ENCODE measurements around the gene DOK1.

The DOK1 gene

DNA sequence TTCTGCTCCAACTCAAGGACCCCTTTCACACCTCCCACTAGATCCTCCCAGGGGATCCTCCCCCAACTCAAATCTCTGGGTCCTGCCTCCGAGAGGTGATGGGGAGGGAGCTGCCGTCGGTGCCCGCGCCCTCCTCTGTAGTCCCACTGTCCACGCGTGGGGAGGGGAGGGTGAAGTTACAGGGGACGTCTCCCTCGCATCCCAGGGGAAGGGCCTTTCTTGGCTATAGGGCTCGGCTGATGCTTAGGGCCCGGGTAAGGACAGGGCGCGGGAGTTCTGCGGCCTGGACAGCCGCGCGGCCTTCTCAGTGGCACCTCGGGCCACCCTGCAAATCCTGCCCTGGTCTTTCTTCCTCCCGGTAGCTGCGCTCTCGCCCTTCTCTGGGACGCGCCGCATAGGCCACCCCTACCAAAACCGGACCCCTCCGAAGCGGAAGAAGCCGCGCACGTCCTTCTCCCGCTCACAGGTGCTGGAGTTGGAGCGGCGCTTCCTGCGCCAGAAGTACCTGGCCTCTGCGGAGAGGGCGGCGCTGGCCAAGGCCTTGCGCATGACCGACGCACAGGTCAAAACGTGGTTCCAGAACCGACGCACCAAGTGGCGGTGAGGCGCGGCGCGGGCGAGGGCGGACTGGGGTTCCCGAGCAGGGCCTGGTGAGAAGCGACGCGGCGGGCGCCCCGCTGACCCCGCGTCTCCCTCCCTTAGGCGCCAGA, 39.1 kb upstream of the DOK1 start:
- Histone ChIP-seq H2AFZ (ENCODE audit: low read depth, low read length) (peak overlapping the region; percentile 76), H2BK120ac (ENCODE audit: low read depth, low read length) (no peak overlapping the region), H3K9me3 (ENCODE audit: control insufficient read depth, low read length) (no peaks in the 10 kb centered on the region), H3K14ac (ENCODE audit: low read length in 2 of 2) (no peak overlapping the region), H4K91ac (ENCODE audit: low read length) (no peak overlapping the region), H3K4me1 (ENCODE audit: control insufficient read depth, insufficient read depth, low read depth, low read length) (peaks cover 18% of the 10 kb centered on the region), H3K18ac (ENCODE audit: low read depth in 1 of 2, low read length in 2 of 2) (no peak overlapping the region), H4K8ac (ENCODE audit: low read length) (no peak overlapping the region), H3K79me1 (replicated peaks; ENCODE audit: low read length, poor library complexity, severe bottlenecking) (no peaks in the 10 kb centered on the region), H2BK12ac (ENCODE audit: low read length in 2 of 2) (no peak overlapping the region), H3K27me3 (ENCODE audit: control insufficient read depth in 1 of 2, insufficient read depth in 1 of 2, low read length in 2 of 2) (peaks cover 97 to 99% of the 10 kb centered on the region in 2 experiments), H2AK5ac (ENCODE audit: low read length, severe bottlenecking) (no peak overlapping the region), H3K4me3 (ENCODE audit: insufficient read depth in 1 of 2, low read depth in 1 of 2, low read length in 2 of 2) (peak overlapping the region in 1 of 2 experiments; percentile 26), H3K9ac (ENCODE audit: low read length) (no peak overlapping the region), H2BK5ac (ENCODE audit: low read depth, low read length, poor library complexity, severe bottlenecking) (no peak overlapping the region), H3K27ac (ENCODE audit: low read length, poor library complexity, severe bottlenecking) (no peak overlapping the region), H3K23ac (ENCODE audit: low read length in 2 of 2) (peak overlapping the region in 1 of 2 experiments; percentile 87), H2BK15ac (ENCODE audit: low read depth, poor library complexity, severe bottlenecking) (no peak overlapping the region), H3K4ac (ENCODE audit: low read depth in 1 of 2, low read length in 2 of 2) (no peak overlapping the region), H3K4me2 (ENCODE audit: low read length, poor library complexity, severe bottlenecking) (no peak overlapping the region), H3K36me3 (ENCODE audit: control insufficient read depth in 1 of 2, insufficient read depth in 2 of 2, low read depth in 1 of 2, low read length in 2 of 2) (peaks cover 0 to 3% of the 10 kb centered on the region in 2 experiments)
- 2% methylated on average over 50 of the region's 60 CpGs for WGBS
- DNase-seq = no peak

DNA sequence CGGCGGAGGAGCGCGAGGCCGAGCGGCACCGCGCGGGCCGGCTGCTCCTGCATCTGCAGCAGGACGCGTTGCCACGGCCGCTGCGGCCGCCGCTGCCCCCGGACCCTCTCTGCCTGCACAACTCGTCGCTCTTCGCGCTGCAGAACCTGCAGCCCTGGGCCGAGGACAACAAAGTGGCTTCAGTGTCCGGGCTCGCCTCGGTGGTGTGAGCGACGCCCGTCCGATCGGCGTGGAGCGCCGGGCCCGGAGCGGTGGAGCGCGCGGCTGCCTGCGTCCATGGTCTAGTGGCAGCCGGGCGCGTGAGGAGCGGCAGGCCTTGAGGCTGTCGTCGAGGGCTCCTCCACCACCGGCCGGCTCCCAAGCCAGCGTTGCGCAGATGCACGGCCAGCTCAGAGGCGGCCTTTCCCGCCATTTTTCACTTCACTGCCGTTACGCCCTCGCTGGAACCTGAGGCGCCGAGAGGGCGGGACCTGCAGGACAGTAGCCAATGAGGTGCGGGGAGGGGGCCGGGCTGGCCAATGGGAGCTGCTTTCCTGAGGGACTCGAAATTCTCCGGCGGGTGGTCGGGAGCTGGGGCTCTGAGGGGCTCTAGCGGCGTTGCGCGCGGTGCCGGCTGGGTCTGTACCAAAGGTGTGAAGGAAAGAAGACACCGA, 38.4 kb upstream of the DOK1 start:
- Histone ChIP-seq H3K9me3 (ENCODE audit: control insufficient read depth, low read length) (no peaks in the 10 kb centered on the region), H3K27ac (ENCODE audit: low read length, poor library complexity, severe bottlenecking) (no peak overlapping the region)
- DNase-seq = no peak

DNA sequence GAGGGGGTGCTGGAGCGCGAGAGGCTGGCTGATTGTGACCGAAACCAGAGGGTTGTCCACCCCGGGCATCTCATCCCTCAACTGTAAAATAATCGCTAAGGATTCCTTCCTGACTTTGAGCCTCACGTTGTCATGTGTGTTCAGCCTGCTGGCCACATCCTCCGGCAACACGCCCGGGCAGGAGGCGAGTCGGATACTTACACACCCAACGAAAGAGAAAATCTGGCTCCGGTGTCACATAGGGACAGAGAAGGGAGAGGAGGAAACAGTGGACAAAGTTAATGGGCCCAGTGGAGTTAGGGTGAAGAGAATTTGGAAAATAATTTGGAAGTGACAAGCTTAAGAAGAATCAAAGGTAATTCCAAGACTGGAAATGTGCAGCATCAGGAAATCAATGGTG, 37.9 kb upstream of the DOK1 start:
- H4K91ac ChIP-seq (ENCODE audit: low read length) = no peak overlapping the region
- 80% methylated on average over 12 of the region's 13 CpGs for WGBS
- H3K4ac ChIP-seq (ENCODE audit: low read depth in 1 of 2, low read length in 2 of 2) = no peak overlapping the region
- H3K4me2 ChIP-seq (ENCODE audit: low read length, poor library complexity, severe bottlenecking) = no peak overlapping the region
- peaks cover 0 to 3% of the 10 kb centered on the region in 2 experiments for H3K36me3 ChIP-seq (ENCODE audit: control insufficient read depth in 1 of 2, insufficient read depth in 2 of 2, low read depth in 1 of 2, low read length in 2 of 2)
- no peak overlapping the region for H3K14ac ChIP-seq (ENCODE audit: low read length in 2 of 2)
- H3K79me1 ChIP-seq (replicated peaks; ENCODE audit: low read length, poor library complexity, severe bottlenecking) = no peaks in the 10 kb centered on the region
- H2BK12ac ChIP-seq (ENCODE audit: low read length in 2 of 2) = no peak overlapping the region
- H3K27ac ChIP-seq (ENCODE audit: low read length, poor library complexity, severe bottlenecking) = no peak overlapping the region
- no peak overlapping the region for H2BK5ac ChIP-seq (ENCODE audit: low read depth, low read length, poor library complexity, severe bottlenecking)
- no peak overlapping the region for H2AFZ ChIP-seq (ENCODE audit: low read depth, low read length)
- no peak overlapping the region for H2BK120ac ChIP-seq (ENCODE audit: low read depth, low read length)
- no peak overlapping the region for H2AK5ac ChIP-seq (ENCODE audit: low read length, severe bottlenecking)
- H3K18ac ChIP-seq (ENCODE audit: low read depth in 1 of 2, low read length in 2 of 2) = no peak overlapping the region
- H2BK15ac ChIP-seq (ENCODE audit: low read depth, poor library complexity, severe bottlenecking) = no peak overlapping the region
- H4K8ac ChIP-seq (ENCODE audit: low read length) = no peak overlapping the region
- no peaks in the 10 kb centered on the region for H3K9me3 ChIP-seq (ENCODE audit: control insufficient read depth, low read length)
- no peak for DNase-seq
- H3K27me3 ChIP-seq (ENCODE audit: control insufficient read depth in 1 of 2, insufficient read depth in 1 of 2, low read length in 2 of 2) = peaks cover 92 to 97% of the 10 kb centered on the region in 2 experiments
- no peak overlapping the region for H3K4me3 ChIP-seq (ENCODE audit: insufficient read depth in 1 of 2, low read depth in 1 of 2, low read length in 2 of 2)
- peaks cover 18% of the 10 kb centered on the region for H3K4me1 ChIP-seq (ENCODE audit: control insufficient read depth, insufficient read depth, low read depth, low read length)
- H3K23ac ChIP-seq (ENCODE audit: low read length in 2 of 2) = no peak overlapping the region
- H3K9ac ChIP-seq (ENCODE audit: low read length) = no peak overlapping the region

More for the DNA sequence above, 38.4 kb upstream of the DOK1 start:
- Histone ChIP-seq H3K4ac (ENCODE audit: low read depth in 1 of 2, low read length in 2 of 2) (no peak overlapping the region), H3K36me3 (ENCODE audit: control insufficient read depth in 1 of 2, insufficient read depth in 2 of 2, low read depth in 1 of 2, low read length in 2 of 2) (peaks cover 0 to 3% of the 10 kb centered on the region in 2 experiments), H2AFZ (ENCODE audit: low read depth, low read length) (peak overlapping the region; percentile 76), H3K18ac (ENCODE audit: low read depth in 1 of 2, low read length in 2 of 2) (peak overlapping the region in 1 of 2 experiments; percentile 42), H4K8ac (ENCODE audit: low read length) (no peak overlapping the region), H2BK5ac (ENCODE audit: low read depth, low read length, poor library complexity, severe bottlenecking) (no peak overlapping the region), H3K27me3 (ENCODE audit: control insufficient read depth in 1 of 2, insufficient read depth in 1 of 2, low read length in 2 of 2) (peaks cover 96 to 97% of the 10 kb centered on the region in 2 experiments), H2BK120ac (ENCODE audit: low read depth, low read length) (no peak overlapping the region), H3K9ac (ENCODE audit: low read length) (no peak overlapping the region), H2AK5ac (ENCODE audit: low read length, severe bottlenecking) (no peak overlapping the region), H3K79me1 (replicated peaks; ENCODE audit: low read length, poor library complexity, severe bottlenecking) (no peaks in the 10 kb centered on the region), H2BK12ac (ENCODE audit: low read length in 2 of 2) (no peak overlapping the region), H3K4me2 (ENCODE audit: low read length, poor library complexity, severe bottlenecking) (no peak overlapping the region), H3K23ac (ENCODE audit: low read length in 2 of 2) (peak overlapping the region in 1 of 2 experiments; percentile 80), H3K14ac (ENCODE audit: low read length in 2 of 2) (no peak overlapping the region), H3K4me3 (ENCODE audit: insufficient read depth in 1 of 2, low read depth in 1 of 2, low read length in 2 of 2) (no peak overlapping the region), H3K4me1 (ENCODE audit: control insufficient read depth, insufficient read depth, low read depth, low read length) (peaks cover 18% of the 10 kb centered on the region), H4K91ac (ENCODE audit: low read length) (no peak overlapping the region), H2BK15ac (ENCODE audit: low read depth, poor library complexity, severe bottlenecking) (no peak overlapping the region)
- 15% methylated on average over 57 of the region's 72 CpGs for WGBS

DNA sequence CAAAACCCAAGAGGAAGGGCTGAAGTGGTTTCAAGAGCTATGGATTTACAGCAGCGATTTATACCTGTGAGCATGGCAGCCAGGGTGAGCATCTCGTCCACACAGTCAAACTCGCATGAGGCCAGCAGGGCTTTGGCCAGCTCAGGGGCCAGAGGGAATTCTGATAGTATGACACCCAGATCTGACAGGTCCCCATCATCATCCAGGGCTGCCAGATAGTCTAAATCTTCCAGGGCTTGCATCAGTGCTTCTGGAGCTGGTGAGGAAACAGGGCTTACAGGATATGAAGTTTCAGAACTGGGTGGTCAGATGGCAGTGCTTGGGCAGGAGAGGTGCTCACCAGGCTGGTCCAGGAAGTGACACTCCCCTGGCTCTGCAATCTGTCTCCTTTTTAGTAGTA, 32.0 kb upstream of the DOK1 start:
- Histone ChIP-seq H3K14ac (ENCODE audit: low read length in 2 of 2) (no peak overlapping the region), H3K79me1 (replicated peaks; ENCODE audit: low read length, poor library complexity, severe bottlenecking) (peaks cover 11% of the 10 kb centered on the region), H2BK12ac (ENCODE audit: low read length in 2 of 2) (no peak overlapping the region), H3K4me1 (ENCODE audit: control insufficient read depth, insufficient read depth, low read depth, low read length) (no peaks in the 10 kb centered on the region), H3K9ac (ENCODE audit: low read length) (no peak overlapping the region), H3K27me3 (ENCODE audit: control insufficient read depth in 1 of 2, insufficient read depth in 1 of 2, low read length in 2 of 2) (peaks cover 47 to 57% of the 10 kb centered on the region in 2 experiments), H3K4me2 (ENCODE audit: low read length, poor library complexity, severe bottlenecking) (no peak overlapping the region), H3K4ac (ENCODE audit: low read depth in 1 of 2, low read length in 2 of 2) (no peak overlapping the region), H3K23ac (ENCODE audit: low read length in 2 of 2) (peak overlapping the region in 1 of 2 experiments; percentile 67), H3K27ac (ENCODE audit: low read length, poor library complexity, severe bottlenecking) (no peak overlapping the region), H3K36me3 (ENCODE audit: control insufficient read depth in 1 of 2, insufficient read depth in 2 of 2, low read depth in 1 of 2, low read length in 2 of 2) (peaks cover 23 to 26% of the 10 kb centered on the region in 2 experiments), H3K9me3 (ENCODE audit: control insufficient read depth, low read length) (no peaks in the 10 kb centered on the region), H2AK5ac (ENCODE audit: low read length, severe bottlenecking) (no peak overlapping the region), H2BK15ac (ENCODE audit: low read depth, poor library complexity, severe bottlenecking) (no peak overlapping the region), H3K18ac (ENCODE audit: low read depth in 1 of 2, low read length in 2 of 2) (no peak overlapping the region), H2BK5ac (ENCODE audit: low read depth, low read length, poor library complexity, severe bottlenecking) (no peak overlapping the region), H3K4me3 (ENCODE audit: insufficient read depth in 1 of 2, low read depth in 1 of 2, low read length in 2 of 2) (no peak overlapping the region), H2AFZ (ENCODE audit: low read depth, low read length) (no peak overlapping the region), H4K8ac (ENCODE audit: low read length) (no peak overlapping the region), H4K91ac (ENCODE audit: low read length) (no peak overlapping the region), H2BK120ac (ENCODE audit: low read depth, low read length) (no peak overlapping the region)
- 91% methylated on average over 3 of the region's 3 CpGs for WGBS
- no peak for DNase-seq

Measured in mesenchymal stem cell (in vitro differentiated cells and primary cell).